Prostate gland (tissue), 2 donors: Measurements from ENCODE around the gene MYO5A. TPM values are rescaled to one million over a fixed set of nuclear protein-coding genes. Genes with fewer than 3 reads are reported as not detected.

Experiments
- DNase-seq: peaks from one replicate; pipeline ENCODE4 v3.0.0-alpha.2; 2019; ENCODE audit warnings: low spot score
- H3K27ac ChIP-seq, 2 donors: fragments of 200-600 bp; sonication (generic); 2 replicates each; pipeline ENCODE4 v1.5.1; 2017 to 2019
- H3K27me3 ChIP-seq: fragments of 200-600 bp; sonication (generic); replicated peaks from 2 replicates; pipeline ENCODE4 v1.5.1; 2019; ENCODE audit not compliant: insufficient read depth
- H3K36me3 ChIP-seq, 2 donors: fragments of 200-600 bp; sonication (generic); 1 replicate in 1 of 2; 2 replicates in 1 of 2; pipeline versions ENCODE4 v1.5.1 to v1.8.1; 2017 to 2019
- H3K4me1 ChIP-seq: fragments of 200-600 bp; sonication (generic); replicated peaks from 2 replicates; pipeline ENCODE4 v1.5.1; 2019
- H3K4me3 ChIP-seq, 2 donors: fragments of 200-600 bp; sonication (generic); 2 replicates each; pipeline ENCODE4 v1.5.1; 2017 to 2019
- H3K9me3 ChIP-seq: fragments of 200-600 bp; sonication (generic); 2 replicates; pipeline ENCODE4 v1.5.1; 2017
- CTCF ChIP-seq, 4 experiments: fragments of 200-600 bp in 2 of 4; fragments of 450-650 bp in 2 of 4; sonication (generic) in 2 of 4; IDR thresholded peaks; 1 replicate in 3 of 4; 2 replicates in 1 of 4; pipeline ENCODE4 v1.5.1; 2016 to 2019; ENCODE audit warnings: antibody characterized with exemption in 4 of 4, mild to moderate bottlenecking in 2 of 4, moderate library complexity in 2 of 4
- POLR2A ChIP-seq: fragments of 450-650 bp; IDR thresholded peaks from one replicate; pipeline ENCODE4 v1.6.1; 2016; ENCODE audit warnings: antibody characterized with exemption, mild to moderate bottlenecking
- POLR2AphosphoS5 ChIP-seq: sonication (generic); formaldehyde crosslinking; IDR thresholded peaks from one replicate; pipeline ENCODE4 v1.6.1; 2017; ENCODE audit warnings: antibody characterized with exemption
- WGBS: methylation state at CpG from one replicate; pipeline ENCODE4 v1.1.5; 2018; 5-methylcytosine and 5-hydroxymethylcytosine counted together
- intact Hi-C: fragments of 100-400 bp; cut with DNase I; formaldehyde crosslinking; loops from one replicate; pipeline ENCODE4 v1.14.2; 2022
- total RNA-seq, 2 donors: library from RNA; depleted of rRNA; stranded (reverse); fragments of >200 nt; gene quantifications; one replicate each; pipeline ENCODE4 v1.1.0, GENCODE V29; 2016

The MYO5A gene
- total RNA-seq, 2 donors from 2014 or later, result 24.9 to 41.9 TPM

DNA sequence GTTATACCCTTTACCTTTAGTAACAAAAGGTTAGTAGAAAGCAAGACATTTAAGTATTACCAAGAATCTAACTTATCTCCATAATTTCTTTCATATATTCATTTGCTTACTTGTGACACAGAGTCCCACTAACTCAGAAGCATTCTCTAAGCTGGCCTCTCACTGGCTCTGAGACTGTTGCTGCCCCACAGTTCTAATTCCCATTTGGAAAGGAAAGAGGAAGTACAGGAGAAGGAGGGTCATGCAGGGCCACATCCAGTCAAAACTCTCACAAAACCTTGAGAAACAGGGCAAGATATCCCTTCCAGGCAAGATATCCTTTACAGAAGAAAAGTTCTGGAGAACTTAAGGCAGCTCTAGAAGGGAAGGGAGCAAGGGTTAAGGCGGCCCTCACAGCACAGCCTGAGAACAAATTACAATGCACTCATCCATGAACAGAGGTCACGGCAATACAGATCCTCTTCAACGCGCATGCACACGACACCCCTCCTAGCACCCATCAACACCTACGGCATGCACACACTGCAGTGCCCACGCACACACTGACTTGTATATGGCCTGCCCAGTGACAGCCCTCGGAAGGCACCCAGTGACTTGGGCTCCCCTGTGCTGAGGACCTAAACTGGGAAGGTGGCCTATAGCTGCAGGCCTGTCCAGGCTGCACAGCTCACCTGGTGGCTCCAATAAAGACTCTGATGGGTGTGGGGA is 220.1 kb downstream of the MYO5A start:
- H3K36me3 ChIP-seq, result no peaks in the 10 kb centered on the region
- no peak overlapping the region for H3K4me3 ChIP-seq
- WGBS, result 86% methylated on average over 8 of the region's 8 CpGs
- no peak overlapping the region for H3K27ac ChIP-seq
- intact Hi-C loops, result no loop called here
- TF ChIP-seq POLR2AphosphoS5, result no peak
- no peak for TF ChIP-seq POLR2A
- TF ChIP-seq CTCF (IDR thresholded peaks at IDR 0.05), result no peak
- H3K27me3 ChIP-seq, result no peaks in the 10 kb centered on the region
- H3K4me1 ChIP-seq, result no peaks in the 10 kb centered on the region
- no peaks in the 10 kb centered on the region for H3K9me3 ChIP-seq
- no peak for DNase-seq

DNA sequence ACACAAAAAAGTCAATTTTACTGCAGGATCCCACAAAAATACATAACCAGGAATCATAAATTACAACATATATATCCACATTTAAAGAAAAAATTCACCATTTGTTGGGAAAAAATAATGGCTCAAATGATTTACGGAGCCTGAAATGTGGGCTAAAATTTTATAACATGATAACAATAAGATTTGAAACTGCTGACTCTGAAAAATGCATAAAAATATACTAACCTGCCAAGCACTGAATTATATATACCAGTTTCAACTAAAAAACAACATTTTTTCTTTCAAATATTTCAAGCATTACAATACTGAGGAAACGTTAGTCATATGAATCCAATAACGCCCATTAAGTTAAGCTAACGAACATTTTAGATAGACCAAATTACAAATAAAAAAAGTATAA is 220.8 kb downstream of the MYO5A start:
- 95% methylated on average over 4 of the region's 4 CpGs for WGBS

GRCh38 chr15:52306270-52306669 is 222.4 kb downstream of the MYO5A start:
- intact Hi-C loops, result no loop called here
- DNase-seq, result no peak
- whole genome bisulfite sequencing, result 100% methylated on average over 1 of the region's 1 CpG
- H3K27ac ChIP-seq, result no peak overlapping the region
- no peaks in the 10 kb centered on the region for H3K4me1 ChIP-seq
- H3K36me3 ChIP-seq, result no peaks in the 10 kb centered on the region
- H3K4me3 ChIP-seq, result no peak overlapping the region
- no peaks in the 10 kb centered on the region for H3K9me3 ChIP-seq
- no peak for TF ChIP-seq POLR2AphosphoS5
- TF ChIP-seq CTCF (IDR thresholded peaks at IDR 0.05), result no peak
- TF ChIP-seq POLR2A, result no peak
- no peaks in the 10 kb centered on the region for H3K27me3 ChIP-seq

More for the DNA sequence above, 220.8 kb downstream of the MYO5A start:
- no peak for DNase-seq
- Histone ChIP-seq H3K27me3 (no peaks in the 10 kb centered on the region), H3K9me3 (no peaks in the 10 kb centered on the region), H3K4me3 (no peak overlapping the region), H3K4me1 (no peaks in the 10 kb centered on the region), H3K36me3 (no peaks in the 10 kb centered on the region), H3K27ac (no peak overlapping the region)
- TF ChIP-seq POLR2AphosphoS5 (no peak), CTCF (IDR thresholded peaks at IDR 0.05) (no peak), POLR2A (no peak)
- intact Hi-C loops, result no loop called here

GRCh38 chr15:52303093-52303772 is 225.4 kb downstream of the MYO5A start:
- Histone ChIP-seq H3K4me1 (no peaks in the 10 kb centered on the region), H3K9me3 (no peaks in the 10 kb centered on the region), H3K4me3 (no peak overlapping the region), H3K27me3 (no peaks in the 10 kb centered on the region), H3K27ac (no peak overlapping the region), H3K36me3 (no peaks in the 10 kb centered on the region)
- DNase-seq, result no peak
- WGBS, result 56% methylated on average over 3 of the region's 3 CpGs
- TF ChIP-seq CTCF (IDR thresholded peaks at IDR 0.05) (no peak), POLR2A (no peak), POLR2AphosphoS5 (no peak)
- intact Hi-C loops, result no loop called here
